Measurements from ENCODE around the gene MFGE8.
"Not testable (repeated sequence)": the region's sequence is repeated elsewhere in the genome, so short reads cannot be mapped to it uniquely, and the experiment has no call there.

Gene MFGE8

GRCh38 chr15:88913017-88913849, at the start of gene MFGE8:
Gene MFGE8, minus strand, starts transcription at chr15:88913379. Its CDS starts 60 bp downstream, at chr15:88913319.
- Mint-ChIP-seq H3K27ac (peak within 1 kb of the TSS; percentile 94), H3K27me3 (no peaks in the 10 kb centered on the region), H3K4me3 (peak within 1 kb of the TSS; percentile 92), H3K9me3 (no peaks in the 10 kb centered on the region), H3K4me1 (ENCODE audit: low read depth) (peaks cover 23% of the 10 kb centered on the region), H3K36me3 (ENCODE audit: low read depth) (no peaks in the 10 kb centered on the region)

- Mint-ChIP-seq H3K27ac (no peak overlapping the region), H3K4me3 (no peak overlapping the region), H3K4me1 (ENCODE audit: low read depth) (no peaks in the 10 kb centered on the region), H3K27me3 (no peaks in the 10 kb centered on the region), H3K36me3 (ENCODE audit: low read depth) (no peaks in the 10 kb centered on the region), H3K9me3 (no peaks in the 10 kb centered on the region)
These were observed 46.3 kb upstream of the MFGE8 start for GRCh38 chr15:88959445-88959844.

GRCh38 chr15:88956906-88957305, 43.7 kb upstream of the MFGE8 start:
- no peaks in the 10 kb centered on the region for H3K27me3 Mint-ChIP-seq
- no peaks in the 10 kb centered on the region for H3K36me3 Mint-ChIP-seq (ENCODE audit: low read depth)
- no peak overlapping the region for H3K27ac Mint-ChIP-seq
- H3K9me3 Mint-ChIP-seq, result no peaks in the 10 kb centered on the region
- H3K4me1 Mint-ChIP-seq (ENCODE audit: low read depth), result no peaks in the 10 kb centered on the region
- H3K4me3 Mint-ChIP-seq, result no peak overlapping the region

GRCh38 chr15:88956263-88956662, 43.1 kb upstream of the MFGE8 start:
- Mint-ChIP-seq H3K4me3 (no peak overlapping the region), H3K27me3 (peaks cover 4% of the 10 kb centered on the region), H3K9me3 (no peaks in the 10 kb centered on the region), H3K36me3 (ENCODE audit: low read depth) (no peaks in the 10 kb centered on the region), H3K27ac (no peak overlapping the region), H3K4me1 (ENCODE audit: low read depth) (no peaks in the 10 kb centered on the region)

- no peaks in the 10 kb centered on the region for H3K4me1 Mint-ChIP-seq (ENCODE audit: low read depth)
These were observed 41.5 kb upstream of the MFGE8 start for GRCh38 chr15:88954431-88955277.

GRCh38 chr15:88950600-88951160, 37.5 kb upstream of the MFGE8 start:
- no peaks in the 10 kb centered on the region for H3K4me1 Mint-ChIP-seq (ENCODE audit: low read depth)
- no peaks in the 10 kb centered on the region for H3K9me3 Mint-ChIP-seq
- H3K27ac Mint-ChIP-seq, result no peak overlapping the region
- H3K4me3 Mint-ChIP-seq, result no peak overlapping the region
- peaks cover 4% of the 10 kb centered on the region for H3K27me3 Mint-ChIP-seq
- H3K36me3 Mint-ChIP-seq (ENCODE audit: low read depth), result no peaks in the 10 kb centered on the region

More at GRCh38 chr15:88954431-88955277, 41.5 kb upstream of the MFGE8 start:
- no peaks in the 10 kb centered on the region for H3K36me3 Mint-ChIP-seq (ENCODE audit: low read depth)
- H3K9me3 Mint-ChIP-seq, result no peaks in the 10 kb centered on the region
- peaks cover 4% of the 10 kb centered on the region for H3K27me3 Mint-ChIP-seq
- no peak overlapping the region for H3K27ac Mint-ChIP-seq
- no peak overlapping the region for H3K4me3 Mint-ChIP-seq

- Mint-ChIP-seq H3K4me3 (no peak overlapping the region), H3K27ac (no peak overlapping the region), H3K27me3 (peaks cover 4% of the 10 kb centered on the region), H3K9me3 (no peaks in the 10 kb centered on the region), H3K36me3 (ENCODE audit: low read depth) (no peaks in the 10 kb centered on the region), H3K4me1 (ENCODE audit: low read depth) (no peaks in the 10 kb centered on the region)
These were observed 36.7 kb upstream of the MFGE8 start for GRCh38 chr15:88949734-88950400.

- Mint-ChIP-seq H3K4me1 (ENCODE audit: low read depth) (no peaks in the 10 kb centered on the region), H3K27me3 (peaks cover 4% of the 10 kb centered on the region), H3K36me3 (ENCODE audit: low read depth) (no peaks in the 10 kb centered on the region), H3K27ac (no peak overlapping the region), H3K4me3 (no peak overlapping the region), H3K9me3 (no peaks in the 10 kb centered on the region)
These were observed 27.0 kb upstream of the MFGE8 start for GRCh38 chr15:88940110-88940675.

GRCh38 chr15:88939486-88939806, 26.3 kb upstream of the MFGE8 start:
- Mint-ChIP-seq H3K27ac (no peak overlapping the region), H3K4me3 (no peak overlapping the region), H3K4me1 (ENCODE audit: low read depth) (no peaks in the 10 kb centered on the region), H3K9me3 (peaks cover 3% of the 10 kb centered on the region), H3K27me3 (peaks cover 4% of the 10 kb centered on the region), H3K36me3 (ENCODE audit: low read depth) (no peaks in the 10 kb centered on the region)

GRCh38 chr15:88938802-88939485, 25.8 kb upstream of the MFGE8 start:
- H3K36me3 Mint-ChIP-seq (ENCODE audit: low read depth), result no peaks in the 10 kb centered on the region
- peaks cover 4% of the 10 kb centered on the region for H3K27me3 Mint-ChIP-seq
- H3K4me3 Mint-ChIP-seq, result no peak overlapping the region
- no peak overlapping the region for H3K27ac Mint-ChIP-seq
- peaks cover 3% of the 10 kb centered on the region for H3K9me3 Mint-ChIP-seq
- H3K4me1 Mint-ChIP-seq (ENCODE audit: low read depth), result no peaks in the 10 kb centered on the region

GRCh38 chr15:88934449-88934848, 21.3 kb upstream of the MFGE8 start:
- H3K9me3 Mint-ChIP-seq; H3K4me1 Mint-ChIP-seq (ENCODE audit: low read depth); H3K27ac Mint-ChIP-seq; H3K36me3 Mint-ChIP-seq (ENCODE audit: low read depth); H3K4me3 Mint-ChIP-seq: not testable (repeated sequence)
- peaks cover 11% of the 10 kb centered on the region for H3K27me3 Mint-ChIP-seq

GRCh38 chr15:88932875-88933330, 19.7 kb upstream of the MFGE8 start:
- Mint-ChIP-seq H3K27me3 (peaks cover 16% of the 10 kb centered on the region), H3K4me3 (no peak overlapping the region), H3K27ac (no peak overlapping the region)

GRCh38 chr15:88932271-88932874, 19.2 kb upstream of the MFGE8 start:
- no peaks in the 10 kb centered on the region for H3K36me3 Mint-ChIP-seq (ENCODE audit: low read depth)
- no peak overlapping the region for H3K27ac Mint-ChIP-seq
- H3K4me1 Mint-ChIP-seq (ENCODE audit: low read depth), result no peaks in the 10 kb centered on the region
- peaks cover 3% of the 10 kb centered on the region for H3K9me3 Mint-ChIP-seq
- H3K27me3 Mint-ChIP-seq, result peaks cover 16% of the 10 kb centered on the region
- H3K4me3 Mint-ChIP-seq, result no peak overlapping the region

More at GRCh38 chr15:88932875-88933330, 19.7 kb upstream of the MFGE8 start:
- Mint-ChIP-seq H3K9me3 (peaks cover 3% of the 10 kb centered on the region), H3K4me1 (ENCODE audit: low read depth) (no peaks in the 10 kb centered on the region), H3K36me3 (ENCODE audit: low read depth) (no peaks in the 10 kb centered on the region)

- H3K27ac Mint-ChIP-seq, result no peak overlapping the region
- no peaks in the 10 kb centered on the region for H3K36me3 Mint-ChIP-seq (ENCODE audit: low read depth)
- H3K9me3 Mint-ChIP-seq, result peaks cover 3% of the 10 kb centered on the region
- peaks cover 12% of the 10 kb centered on the region for H3K27me3 Mint-ChIP-seq
- H3K4me1 Mint-ChIP-seq (ENCODE audit: low read depth), result no peaks in the 10 kb centered on the region
- H3K4me3 Mint-ChIP-seq, result no peak overlapping the region
These were observed 17.4 kb upstream of the MFGE8 start for GRCh38 chr15:88930579-88930978.
